Right kidney (tissue), 1 donor: Measurements from ENCODE around the gene CTSO.
"Not testable (repeated sequence)": the region's sequence is repeated elsewhere in the genome, so short reads cannot be mapped to it uniquely, and the experiment has no call there.

Experiments used
- DNase-seq: peaks from one replicate; pipeline ENCODE4 v3.0.0-alpha.2; 2016

Gene CTSO

GRCh38 chr4:155959417-155959816, 5.8 kb upstream of the CTSO start:
- no peak for DNase-seq

GRCh38 chr4:155956461-155956860, 2.8 kb upstream of the CTSO start:
- no peak for DNase-seq

GRCh38 chr4:155954939-155955338, 1.3 kb upstream of the CTSO start:
- no peak for DNase-seq

- DNase-seq: no peak
These were observed 536 bp upstream of the CTSO start for GRCh38 chr4:155954118-155954685.

- DNase-seq: peak; percentile 27
These were observed 1.2 kb downstream of the CTSO start for GRCh38 chr4:155952501-155952901.

GRCh38 chr4:155950461-155950860, 3.2 kb downstream of the CTSO start:
- no peak for DNase-seq

GRCh38 chr4:155948541-155948940, 5.1 kb downstream of the CTSO start:
- DNase-seq: no peak

- no peak for DNase-seq
These were observed 7.2 kb downstream of the CTSO start for GRCh38 chr4:155946486-155946885.

- no peak for DNase-seq
These were observed 9.2 kb downstream of the CTSO start for GRCh38 chr4:155944516-155944915.

GRCh38 chr4:155943605-155944291, 9.9 kb downstream of the CTSO start:
- DNase-seq: no peak

- DNase-seq: no peak
These were observed 11.8 kb downstream of the CTSO start for GRCh38 chr4:155941820-155942219.

GRCh38 chr4:155941085-155941790, 12.4 kb downstream of the CTSO start:
- no peak for DNase-seq

- no peak for DNase-seq
These were observed 18.2 kb downstream of the CTSO start for GRCh38 chr4:155935389-155935986.

- not testable (repeated sequence) for DNase-seq
These were observed 19.0 kb downstream of the CTSO start for GRCh38 chr4:155934634-155935033.

- no peak for DNase-seq
These were observed 22.0 kb downstream of the CTSO start for GRCh38 chr4:155931634-155932033.

GRCh38 chr4:155930330-155930729, 23.3 kb downstream of the CTSO start:
- no peak for DNase-seq

- DNase-seq: no peak
These were observed 23.8 kb downstream of the CTSO start for GRCh38 chr4:155929833-155930232.

GRCh38 chr4:155924637-155925036, 29.0 kb downstream of the CTSO start:
- no peak for DNase-seq

- no peak for DNase-seq
These were observed 32.1 kb downstream of the CTSO start for GRCh38 chr4:155921597-155921996.

- DNase-seq: no peak
These were observed 38.9 kb downstream of the CTSO start for GRCh38 chr4:155914782-155915181.

GRCh38 chr4:155911905-155912304, 41.8 kb downstream of the CTSO start:
- DNase-seq: no peak

- no peak for DNase-seq
These were observed 43.9 kb downstream of the CTSO start for GRCh38 chr4:155909615-155910226.
